HFF-Myc (cell line): Measurements from ENCODE around the gene ARL5A.
A peak's percentile ranks its signal among the peaks of the same experiment; 100 is the strongest.

ENCODE experiments used
- DNase-seq: peaks from one replicate; pipeline ENCODE4 v3.0.0-alpha.2; 2011; ENCODE audit warnings: low read depth; ENCODE audit errors: extremely low read depth
- H3K4me3 ChIP-seq: replicated peaks from 2 replicates; pipeline ENCODE4 v1.5.1; 2011; ENCODE audit warnings: low read depth, mild to moderate bottlenecking, control low read depth, low read length
- TF ChIP-seq, protein P1 (sequence below): IDR thresholded peaks from 2 replicates; pipeline ENCODE4 v1.5.1; 2012; ENCODE audit warnings: mild to moderate bottlenecking, low read depth, low read length, control low read depth; ENCODE audit errors: missing control alignments

The ARL5A gene

DNA sequence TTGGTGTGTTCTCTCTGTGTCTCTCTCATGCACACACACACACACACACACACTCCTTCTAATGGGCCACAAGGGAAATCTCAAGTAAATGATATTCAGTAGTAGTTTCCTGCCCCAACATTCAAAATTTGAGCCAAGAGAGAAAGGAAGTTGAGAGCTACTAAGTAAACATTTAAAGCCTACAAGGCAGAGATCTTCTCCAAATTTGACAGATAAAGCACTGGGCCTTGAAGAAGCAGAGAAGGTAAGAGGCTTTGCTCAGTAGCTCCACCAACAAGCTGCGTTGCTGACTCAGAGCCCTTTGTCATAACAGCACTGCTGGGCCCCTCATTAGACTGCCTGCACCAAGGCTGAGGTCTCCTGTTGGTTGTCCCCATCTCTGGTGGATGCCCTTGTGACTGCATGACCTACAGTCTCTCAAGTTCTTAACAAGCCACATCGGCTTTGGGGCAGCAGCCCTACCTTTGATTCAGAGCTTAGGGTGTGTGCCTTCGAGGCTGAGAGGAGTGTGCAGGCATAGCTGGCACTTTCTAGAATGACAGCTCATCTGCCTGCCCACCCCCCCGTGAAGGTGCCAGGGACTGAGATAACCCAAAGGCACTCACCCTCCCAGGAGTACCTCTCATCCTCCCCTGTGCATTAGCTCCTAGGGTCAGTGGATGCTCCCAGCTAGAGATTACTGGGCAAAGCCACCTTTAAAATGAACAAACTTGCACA, 61.6 kb downstream of the ARL5A start:
- H3K4me3 ChIP-seq, result no peak overlapping the region
- DNase-seq, result no peak
- TF ChIP-seq, protein P1, sequence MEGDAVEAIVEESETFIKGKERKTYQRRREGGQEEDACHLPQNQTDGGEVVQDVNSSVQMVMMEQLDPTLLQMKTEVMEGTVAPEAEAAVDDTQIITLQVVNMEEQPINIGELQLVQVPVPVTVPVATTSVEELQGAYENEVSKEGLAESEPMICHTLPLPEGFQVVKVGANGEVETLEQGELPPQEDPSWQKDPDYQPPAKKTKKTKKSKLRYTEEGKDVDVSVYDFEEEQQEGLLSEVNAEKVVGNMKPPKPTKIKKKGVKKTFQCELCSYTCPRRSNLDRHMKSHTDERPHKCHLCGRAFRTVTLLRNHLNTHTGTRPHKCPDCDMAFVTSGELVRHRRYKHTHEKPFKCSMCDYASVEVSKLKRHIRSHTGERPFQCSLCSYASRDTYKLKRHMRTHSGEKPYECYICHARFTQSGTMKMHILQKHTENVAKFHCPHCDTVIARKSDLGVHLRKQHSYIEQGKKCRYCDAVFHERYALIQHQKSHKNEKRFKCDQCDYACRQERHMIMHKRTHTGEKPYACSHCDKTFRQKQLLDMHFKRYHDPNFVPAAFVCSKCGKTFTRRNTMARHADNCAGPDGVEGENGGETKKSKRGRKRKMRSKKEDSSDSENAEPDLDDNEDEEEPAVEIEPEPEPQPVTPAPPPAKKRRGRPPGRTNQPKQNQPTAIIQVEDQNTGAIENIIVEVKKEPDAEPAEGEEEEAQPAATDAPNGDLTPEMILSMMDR, result no peak

DNA sequence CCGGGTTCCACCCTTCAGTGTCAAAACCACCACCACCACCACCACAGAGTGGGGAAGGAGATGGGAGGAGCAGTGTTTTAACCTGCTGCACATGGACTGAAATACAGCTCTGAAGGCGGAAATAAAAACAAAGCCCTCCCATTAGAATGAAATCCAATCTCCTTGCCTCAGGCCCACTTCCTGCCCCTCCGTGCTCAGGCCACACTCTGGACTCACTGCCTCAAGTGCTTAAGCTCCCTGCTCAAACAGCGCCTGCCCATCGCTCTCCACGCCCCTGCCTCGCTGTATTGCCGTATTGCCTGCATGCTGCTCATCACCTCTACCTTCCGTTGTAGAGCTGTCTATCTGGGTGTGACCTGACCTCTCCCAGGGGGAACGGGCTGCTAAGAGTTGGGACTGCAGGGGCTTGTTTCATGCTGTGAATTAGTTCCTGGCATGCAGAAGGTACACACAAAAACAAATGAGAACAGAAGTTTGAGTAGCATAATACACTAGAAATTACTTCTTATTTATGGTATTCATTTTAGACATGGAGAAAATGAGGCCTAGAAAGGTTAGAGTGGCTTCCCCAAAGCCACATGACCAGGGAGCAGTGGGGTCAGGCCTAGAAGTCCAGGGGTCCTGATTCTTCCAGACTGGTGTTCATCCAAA, 62.3 kb downstream of the ARL5A start:
- DNase-seq, result no peak
- TF ChIP-seq, protein P1, result no peak
- no peak overlapping the region for H3K4me3 ChIP-seq

DNA sequence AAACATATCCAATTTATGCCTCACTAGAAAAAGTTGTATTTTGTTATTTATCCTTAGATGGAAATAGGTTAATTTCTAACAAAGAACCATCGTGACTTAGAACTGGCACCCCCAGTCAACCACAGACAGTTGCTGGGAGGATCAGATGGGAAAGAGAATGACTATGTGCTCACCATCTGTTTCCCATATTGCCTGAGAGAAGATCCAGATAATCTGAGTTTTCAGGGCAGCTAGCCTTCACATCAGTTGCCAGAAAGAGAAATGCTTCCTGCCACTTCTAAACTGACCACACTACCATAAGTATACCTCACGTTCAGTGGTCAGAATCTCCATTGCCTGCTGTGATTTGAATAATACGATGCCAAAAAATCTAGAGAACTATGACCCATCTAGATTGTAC, 65.5 kb downstream of the ARL5A start:
- DNase-seq, result peak; percentile 65
- no peak overlapping the region for H3K4me3 ChIP-seq

GRCh38 chr2:151761687-151762086, 66.5 kb downstream of the ARL5A start:
- DNase-seq, result no peak

More for the DNA sequence above, 65.5 kb downstream of the ARL5A start:
- TF ChIP-seq, protein P1, result no peak

GRCh38 chr2:151761193-151761592, 67.0 kb downstream of the ARL5A start:
- H3K4me3 ChIP-seq, result no peak overlapping the region
- TF ChIP-seq, protein P1, result no peak
- no peak for DNase-seq

More at GRCh38 chr2:151761687-151762086, 66.5 kb downstream of the ARL5A start:
- no peak overlapping the region for H3K4me3 ChIP-seq
- TF ChIP-seq, protein P1, result no peak

DNA sequence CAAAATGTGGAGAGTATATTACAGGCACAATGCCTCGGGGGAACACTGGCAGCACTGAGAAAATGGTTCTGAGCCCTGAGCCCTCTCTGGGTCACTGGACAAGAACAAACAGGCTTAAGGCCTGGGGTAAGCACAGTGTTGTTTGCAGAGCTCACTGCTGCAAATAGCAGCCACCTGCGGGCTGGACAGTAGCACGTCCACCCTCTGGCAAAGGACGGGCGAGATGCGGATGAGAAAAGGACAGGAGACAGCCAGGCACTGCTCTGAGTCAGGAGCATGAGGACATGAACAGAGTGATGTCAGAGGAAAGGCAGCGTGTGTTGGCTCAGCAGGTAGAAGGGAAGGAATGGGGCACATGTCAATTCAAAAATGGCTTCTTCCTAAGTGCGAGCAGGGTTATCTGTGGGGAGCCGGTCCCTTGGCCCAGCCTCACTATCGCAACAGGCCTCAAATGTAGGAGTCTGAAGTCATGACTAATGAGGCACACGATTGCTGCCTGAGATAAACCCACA, 68.0 kb downstream of the ARL5A start:
- TF ChIP-seq, protein P1, result no peak
- no peak for DNase-seq
- no peak overlapping the region for H3K4me3 ChIP-seq
